Activated naive CD8-positive, alpha-beta T cell (primary cell): ENCODE measurements around the gene PXYLP1.
"Not testable (repeated sequence)": the region's sequence is repeated elsewhere in the genome, so short reads cannot be mapped to it uniquely, and the experiment has no call there.

Experiments
- H3K27ac Mint-ChIP-seq: one replicate; pipeline ENCODE4 v1.8.0; 2021; ENCODE audit warnings: mixed read lengths
- H3K27me3 Mint-ChIP-seq: one replicate; pipeline ENCODE4 v1.8.0; 2021; ENCODE audit warnings: mixed read lengths
- H3K36me3 Mint-ChIP-seq: one replicate; pipeline ENCODE4 v1.8.0; 2021; ENCODE audit warnings: mixed read lengths
- H3K4me1 Mint-ChIP-seq: one replicate; pipeline ENCODE4 v1.8.0; 2021; ENCODE audit warnings: low read depth, mixed read lengths
- H3K4me3 Mint-ChIP-seq: one replicate; pipeline ENCODE4 v1.8.0; 2021; ENCODE audit warnings: mild to moderate bottlenecking, mixed read lengths
- H3K9me3 Mint-ChIP-seq: one replicate; pipeline ENCODE4 v1.8.0; 2021; ENCODE audit warnings: low read depth, mixed read lengths

Gene PXYLP1

DNA sequence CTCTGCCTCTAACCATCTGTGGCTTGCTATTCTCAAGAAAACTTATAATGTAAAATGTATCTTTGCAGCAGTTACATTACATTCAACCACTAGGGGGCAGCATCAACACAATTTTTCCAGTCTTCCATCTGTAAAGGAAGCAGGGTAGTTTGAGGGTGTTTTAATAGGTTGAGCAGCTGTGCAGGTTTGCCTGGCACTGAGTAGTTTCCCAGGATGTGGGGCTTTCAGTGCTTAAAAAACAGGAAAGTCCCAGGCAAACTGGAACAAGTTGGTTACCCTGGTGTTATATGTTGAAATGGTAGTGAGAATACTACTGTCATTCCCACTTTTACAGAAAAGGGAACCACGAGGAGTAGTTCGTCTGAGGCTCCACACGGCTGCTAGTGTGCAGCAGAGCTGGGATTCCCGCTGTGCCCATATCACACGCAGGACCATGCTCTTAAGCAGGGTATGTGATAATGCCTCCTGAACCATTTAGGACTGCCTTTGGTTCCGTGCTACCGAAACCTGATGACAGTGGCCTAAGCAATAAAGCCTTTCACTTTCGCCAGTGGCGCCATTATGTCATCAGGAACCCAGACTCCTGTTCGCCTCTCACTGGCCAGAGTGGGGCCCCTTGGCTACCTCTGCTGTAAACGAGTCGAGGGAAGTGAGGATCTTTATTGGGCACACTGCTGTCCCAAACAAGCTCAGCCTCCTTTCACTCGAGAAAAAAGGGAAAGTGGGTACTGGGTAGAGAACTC, 72.0 kb downstream of the PXYLP1 start:
- Mint-ChIP-seq H3K4me1 (peaks cover 59% of the 10 kb centered on the region), H3K9me3 (no peaks in the 10 kb centered on the region), H3K27ac (no peak overlapping the region), H3K27me3 (no peaks in the 10 kb centered on the region), H3K36me3 (no peaks in the 10 kb centered on the region), H3K4me3 (no peak overlapping the region)

- Mint-ChIP-seq H3K36me3 (no peaks in the 10 kb centered on the region), H3K27ac (no peak overlapping the region), H3K4me1 (peaks cover 55% of the 10 kb centered on the region), H3K9me3 (no peaks in the 10 kb centered on the region), H3K4me3 (no peak overlapping the region), H3K27me3 (no peaks in the 10 kb centered on the region)
These were observed 73.8 kb downstream of the PXYLP1 start for GRCh38 chr3:141305436-141305835.

GRCh38 chr3:141306276-141306675, 74.7 kb downstream of the PXYLP1 start:
- no peaks in the 10 kb centered on the region for H3K9me3 Mint-ChIP-seq
- H3K27ac Mint-ChIP-seq, result peak overlapping the region; percentile 93
- peaks cover 55% of the 10 kb centered on the region for H3K4me1 Mint-ChIP-seq
- no peaks in the 10 kb centered on the region for H3K36me3 Mint-ChIP-seq
- no peaks in the 10 kb centered on the region for H3K27me3 Mint-ChIP-seq
- H3K4me3 Mint-ChIP-seq, result no peak overlapping the region

- H3K9me3 Mint-ChIP-seq, result no peaks in the 10 kb centered on the region
- no peaks in the 10 kb centered on the region for H3K36me3 Mint-ChIP-seq
- peaks cover 59% of the 10 kb centered on the region for H3K4me1 Mint-ChIP-seq
- no peaks in the 10 kb centered on the region for H3K27me3 Mint-ChIP-seq
- peak overlapping the region; percentile 56 for H3K4me3 Mint-ChIP-seq
- peak overlapping the region; percentile 93 for H3K27ac Mint-ChIP-seq
These were observed 75.3 kb downstream of the PXYLP1 start for GRCh38 chr3:141306922-141307321.

- peaks cover 65% of the 10 kb centered on the region for H3K4me1 Mint-ChIP-seq
- peak overlapping the region; percentile 56 for H3K4me3 Mint-ChIP-seq
- no peaks in the 10 kb centered on the region for H3K36me3 Mint-ChIP-seq
- H3K27ac Mint-ChIP-seq, result peak overlapping the region; percentile 93
- H3K27me3 Mint-ChIP-seq, result no peaks in the 10 kb centered on the region
- H3K9me3 Mint-ChIP-seq, result no peaks in the 10 kb centered on the region
These were observed 75.9 kb downstream of the PXYLP1 start for GRCh38 chr3:141307351-141308059.

- Mint-ChIP-seq H3K9me3 (no peaks in the 10 kb centered on the region), H3K4me3 (no peak overlapping the region), H3K36me3 (no peaks in the 10 kb centered on the region), H3K4me1 (peaks cover 67% of the 10 kb centered on the region), H3K27ac (peak overlapping the region; percentile 83), H3K27me3 (no peaks in the 10 kb centered on the region)
These were observed 77.1 kb downstream of the PXYLP1 start for GRCh38 chr3:141308588-141309218.

GRCh38 chr3:141311170-141311495, 79.5 kb downstream of the PXYLP1 start:
- Mint-ChIP-seq H3K9me3 (no peaks in the 10 kb centered on the region), H3K36me3 (no peaks in the 10 kb centered on the region), H3K27ac (peak overlapping the region; percentile 99), H3K27me3 (no peaks in the 10 kb centered on the region), H3K4me3 (peak overlapping the region; percentile 95), H3K4me1 (peaks cover 58% of the 10 kb centered on the region)

DNA sequence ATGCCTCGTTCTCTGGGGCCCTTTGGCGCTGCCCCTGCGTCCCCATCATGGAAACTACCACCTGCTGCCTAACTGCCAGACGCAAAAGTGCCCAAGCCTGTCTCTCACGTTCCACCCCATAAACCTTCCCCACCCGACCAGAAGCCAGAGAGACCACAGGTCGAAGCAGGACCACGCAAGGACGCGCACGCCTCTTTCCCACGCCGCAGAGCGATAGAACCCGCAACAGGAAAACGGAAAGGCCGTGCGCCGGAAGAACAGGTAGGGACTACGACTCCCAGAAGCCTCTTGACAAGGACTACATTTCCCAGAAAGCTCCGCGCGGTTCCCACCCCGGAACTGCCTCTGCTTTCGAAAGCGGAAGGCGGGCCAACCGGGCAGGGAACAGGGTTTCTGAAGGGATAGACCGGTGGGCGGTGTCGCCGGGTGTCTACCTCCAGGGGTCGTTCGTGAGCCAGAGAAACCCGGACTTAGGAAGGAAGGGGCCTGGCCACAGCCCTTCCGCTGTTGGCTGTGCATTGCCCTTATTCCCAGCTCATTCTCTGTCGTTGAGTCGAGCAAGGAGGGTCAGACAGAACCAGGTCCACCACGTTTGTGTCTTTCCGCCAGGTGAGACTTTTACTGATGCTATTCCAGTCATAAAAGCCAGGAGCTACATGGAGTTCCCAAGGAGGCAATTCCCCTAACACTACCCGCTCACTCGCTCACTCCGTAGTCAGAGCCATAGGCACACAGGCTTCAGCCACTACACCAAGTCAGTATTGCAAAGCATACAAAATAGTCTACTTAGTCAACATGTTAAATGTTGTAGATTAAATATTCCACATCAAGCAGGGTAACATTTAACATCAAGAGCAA, 80.1 kb downstream of the PXYLP1 start:
- H3K4me1 Mint-ChIP-seq, result peaks cover 52% of the 10 kb centered on the region
- H3K4me3 Mint-ChIP-seq, result peak overlapping the region; percentile 95
- H3K27me3 Mint-ChIP-seq, result no peaks in the 10 kb centered on the region
- H3K27ac Mint-ChIP-seq, result peak overlapping the region; percentile 99
- no peaks in the 10 kb centered on the region for H3K36me3 Mint-ChIP-seq
- H3K9me3 Mint-ChIP-seq, result no peaks in the 10 kb centered on the region

- Mint-ChIP-seq H3K4me3 (peak overlapping the region; percentile 95), H3K36me3 (no peaks in the 10 kb centered on the region), H3K9me3 (no peaks in the 10 kb centered on the region), H3K27me3 (no peaks in the 10 kb centered on the region), H3K4me1 (peaks cover 45% of the 10 kb centered on the region), H3K27ac (peak overlapping the region; percentile 99)
These were observed 80.9 kb downstream of the PXYLP1 start for GRCh38 chr3:141312354-141313092.

DNA sequence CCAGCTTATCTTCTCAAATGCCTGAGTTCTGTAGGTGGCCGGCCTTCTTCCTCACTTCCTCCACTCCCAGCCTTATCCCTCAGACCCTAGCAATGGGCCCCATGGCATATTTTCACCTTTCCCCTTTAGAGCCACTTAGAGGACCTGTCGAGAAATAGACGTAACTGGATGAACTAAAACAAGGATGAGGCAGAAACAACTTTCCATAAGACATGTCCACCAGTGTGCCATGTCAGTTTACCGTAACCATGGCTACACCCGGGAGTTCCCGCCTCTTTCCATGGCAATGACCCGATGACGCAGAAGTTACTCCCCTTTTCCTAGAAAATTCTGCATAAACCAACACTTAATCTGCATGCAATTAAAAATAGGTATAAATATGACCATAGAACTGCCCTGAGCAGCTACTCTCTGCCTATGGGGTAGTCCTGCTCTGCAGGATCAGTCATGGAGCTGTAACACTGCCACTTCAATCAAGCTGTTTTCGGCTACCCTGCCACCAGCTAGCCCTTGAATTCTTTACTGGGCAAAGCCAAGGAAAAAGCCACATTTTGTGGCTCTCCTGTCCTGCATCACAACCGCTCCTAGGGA, 81.6 kb downstream of the PXYLP1 start:
- Mint-ChIP-seq H3K4me1 (peaks cover 38% of the 10 kb centered on the region), H3K4me3 (peak overlapping the region; percentile 46), H3K27me3 (no peaks in the 10 kb centered on the region), H3K27ac (no peak overlapping the region), H3K36me3 (no peaks in the 10 kb centered on the region), H3K9me3 (no peaks in the 10 kb centered on the region)

- H3K36me3 Mint-ChIP-seq, H3K27me3 Mint-ChIP-seq, H3K27ac Mint-ChIP-seq, H3K4me3 Mint-ChIP-seq, H3K9me3 Mint-ChIP-seq: not testable (repeated sequence)
- H3K4me1 Mint-ChIP-seq, result peaks cover 33% of the 10 kb centered on the region
These were observed 82.8 kb downstream of the PXYLP1 start for GRCh38 chr3:141314415-141314814.

GRCh38 chr3:141316851-141317250, 85.2 kb downstream of the PXYLP1 start:
- H3K4me1 Mint-ChIP-seq, result peaks cover 39% of the 10 kb centered on the region
- no peaks in the 10 kb centered on the region for H3K27me3 Mint-ChIP-seq
- no peak overlapping the region for H3K4me3 Mint-ChIP-seq
- peaks cover 11% of the 10 kb centered on the region for H3K9me3 Mint-ChIP-seq
- no peak overlapping the region for H3K27ac Mint-ChIP-seq
- peaks cover 10% of the 10 kb centered on the region for H3K36me3 Mint-ChIP-seq

DNA sequence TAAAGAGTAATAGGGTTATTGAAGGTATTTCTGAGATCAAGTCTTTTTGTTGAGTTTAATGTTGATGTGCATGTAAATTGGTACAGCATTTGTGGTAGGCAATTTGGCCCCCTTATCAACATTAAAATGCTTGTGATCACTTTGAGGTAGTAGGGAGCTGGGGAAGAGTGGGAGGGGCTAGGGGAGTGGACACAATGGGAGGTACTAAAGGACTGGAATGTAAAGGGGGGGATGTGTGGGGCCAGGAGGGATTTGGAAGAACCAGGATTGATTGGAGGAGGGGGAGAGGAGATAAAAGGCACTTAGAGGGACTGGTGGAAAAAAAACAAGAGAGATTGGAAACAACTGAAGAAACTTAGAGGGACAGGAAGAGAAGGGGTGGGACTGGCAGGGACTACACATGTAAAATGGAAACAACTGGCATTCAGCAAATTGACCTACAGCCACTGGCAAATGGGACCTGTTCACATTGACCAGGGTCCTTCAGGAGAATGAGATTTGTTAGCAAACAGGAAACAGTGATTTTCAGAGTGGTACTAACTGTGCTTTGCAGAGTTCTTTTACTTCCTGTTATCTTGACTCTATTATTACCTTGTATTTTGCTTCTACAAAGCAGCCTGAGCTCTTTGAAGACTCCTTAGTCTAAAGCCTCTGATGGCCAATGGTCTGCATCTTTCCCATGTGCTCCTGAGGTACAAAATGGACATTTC, 88.9 kb downstream of the PXYLP1 start:
- Mint-ChIP-seq H3K27ac (peak overlapping the region; percentile 67), H3K27me3 (no peaks in the 10 kb centered on the region), H3K4me1 (peaks cover 30% of the 10 kb centered on the region), H3K4me3 (peak overlapping the region; percentile 44), H3K9me3 (peaks cover 11% of the 10 kb centered on the region), H3K36me3 (peaks cover 10% of the 10 kb centered on the region)
